Stimulated activated CD4-positive, alpha-beta T cell treated with anti-CD3 and anti-CD28 coated beads, Interleukin-1b, Interleukin-23, amount 100 ng/mL, for 24 hours (primary cell): ENCODE data around the gene RBM19.
"Not testable (repeated sequence)": the region's sequence is repeated elsewhere in the genome, so short reads cannot be mapped to it uniquely, and the experiment has no call there.

Experiments
- DNase-seq, 4 experiments: peaks; one replicate each; pipeline ENCODE4 v3.0.0-alpha.2; 2020; ENCODE audit warnings: low read depth in 4 of 4, low spot score in 1 of 4

Gene RBM19, protein sequence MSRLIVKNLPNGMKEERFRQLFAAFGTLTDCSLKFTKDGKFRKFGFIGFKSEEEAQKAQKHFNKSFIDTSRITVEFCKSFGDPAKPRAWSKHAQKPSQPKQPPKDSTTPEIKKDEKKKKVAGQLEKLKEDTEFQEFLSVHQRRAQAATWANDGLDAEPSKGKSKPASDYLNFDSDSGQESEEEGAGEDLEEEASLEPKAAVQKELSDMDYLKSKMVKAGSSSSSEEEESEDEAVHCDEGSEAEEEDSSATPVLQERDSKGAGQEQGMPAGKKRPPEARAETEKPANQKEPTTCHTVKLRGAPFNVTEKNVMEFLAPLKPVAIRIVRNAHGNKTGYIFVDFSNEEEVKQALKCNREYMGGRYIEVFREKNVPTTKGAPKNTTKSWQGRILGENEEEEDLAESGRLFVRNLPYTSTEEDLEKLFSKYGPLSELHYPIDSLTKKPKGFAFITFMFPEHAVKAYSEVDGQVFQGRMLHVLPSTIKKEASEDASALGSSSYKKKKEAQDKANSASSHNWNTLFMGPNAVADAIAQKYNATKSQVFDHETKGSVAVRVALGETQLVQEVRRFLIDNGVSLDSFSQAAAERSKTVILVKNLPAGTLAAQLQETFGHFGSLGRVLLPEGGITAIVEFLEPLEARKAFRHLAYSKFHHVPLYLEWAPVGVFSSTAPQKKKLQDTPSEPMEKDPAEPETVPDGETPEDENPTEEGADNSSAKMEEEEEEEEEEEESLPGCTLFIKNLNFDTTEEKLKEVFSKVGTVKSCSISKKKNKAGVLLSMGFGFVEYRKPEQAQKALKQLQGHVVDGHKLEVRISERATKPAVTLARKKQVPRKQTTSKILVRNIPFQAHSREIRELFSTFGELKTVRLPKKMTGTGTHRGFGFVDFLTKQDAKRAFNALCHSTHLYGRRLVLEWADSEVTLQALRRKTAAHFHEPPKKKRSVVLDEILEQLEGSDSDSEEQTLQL

DNA sequence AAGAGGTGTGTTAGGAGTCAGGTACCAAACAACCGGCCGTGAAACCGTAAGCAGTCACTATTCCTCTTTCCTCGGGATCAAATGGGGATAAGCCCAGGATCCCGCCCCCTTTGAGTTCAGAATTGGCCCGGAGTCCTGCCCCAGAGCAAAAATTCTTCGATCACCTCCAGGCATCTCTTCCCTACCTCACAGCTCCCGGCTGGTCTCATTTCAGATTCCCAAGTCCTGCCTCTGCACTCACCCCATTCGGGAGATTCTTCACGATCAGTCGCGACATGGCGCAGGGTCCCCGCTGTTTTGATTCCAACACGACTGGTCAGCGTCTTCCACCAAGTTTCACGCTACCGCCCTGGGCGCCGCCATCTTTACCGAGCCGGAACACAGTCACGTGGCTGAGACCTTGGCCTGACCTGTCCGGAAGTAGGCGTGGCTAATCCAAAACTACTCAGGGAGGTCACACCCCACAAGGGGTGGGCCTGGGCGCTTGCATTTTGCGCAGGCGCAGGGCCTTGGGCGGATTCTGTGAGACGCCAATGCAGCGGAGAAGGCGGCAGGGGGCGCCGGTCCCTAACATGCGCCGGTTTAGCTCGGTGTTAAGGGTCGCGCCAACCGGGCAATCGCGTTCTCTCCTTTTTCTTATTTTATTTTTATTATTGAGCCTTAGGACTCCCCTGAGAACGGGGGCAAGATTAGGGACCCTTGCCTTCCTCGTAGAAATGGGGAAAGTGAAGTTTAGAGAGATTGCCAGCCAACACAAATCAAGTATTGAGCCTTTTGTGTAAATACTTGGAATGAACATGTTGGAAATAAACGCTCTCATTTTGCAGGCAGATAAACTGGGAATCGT, at the start of gene RBM19:
Gene RBM19, minus strand, starts transcription at position 375 of the 847 bp plus-strand sequence. Its CDS starts 98 bp downstream, at position 277.
- peak; percentile 91 to 97 (median 95) for DNase-seq

GRCh38 chr12:114015851-114016250, 49.7 kb upstream of the RBM19 start:
- no peak for DNase-seq

- no peak for DNase-seq
Measured at GRCh38 chr12:114013575-114014345, 47.6 kb upstream of the RBM19 start.

DNA sequence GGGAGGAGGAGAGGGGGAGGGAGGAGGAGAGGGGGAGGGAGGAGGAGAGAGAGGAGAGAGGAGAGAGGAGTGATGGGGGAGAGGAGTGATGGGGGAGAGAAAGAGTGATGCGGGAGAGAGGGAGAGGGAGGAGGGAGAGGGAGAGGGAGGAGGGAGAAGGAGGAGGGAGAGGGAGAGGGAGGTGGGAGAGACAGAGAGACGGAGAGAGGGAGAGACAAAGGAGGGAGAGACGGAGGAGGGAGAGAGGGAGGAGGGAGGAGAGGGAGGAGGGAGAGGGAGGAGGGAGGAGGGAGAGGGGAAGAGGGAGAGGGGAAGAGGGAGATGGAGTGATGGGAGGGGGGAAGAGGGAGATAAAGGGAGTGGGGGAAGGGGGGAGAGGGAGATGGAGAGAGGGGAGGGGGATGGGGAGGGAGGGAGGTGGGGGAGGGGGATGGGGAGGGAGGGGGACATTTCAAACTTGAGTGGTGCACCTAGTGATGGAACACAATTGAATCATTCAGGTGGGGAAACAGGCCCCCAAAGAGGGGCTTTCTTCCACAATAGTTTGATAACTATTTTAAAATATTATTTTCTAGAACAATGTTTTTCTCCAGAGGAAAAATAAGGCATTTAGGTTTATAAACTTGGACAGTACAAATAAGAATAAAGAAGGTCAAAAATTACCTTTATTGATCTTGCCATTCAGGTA, 46.8 kb upstream of the RBM19 start:
- no peak for DNase-seq

- DNase-seq: no peak
Measured at GRCh38 chr12:114011711-114012110, 45.6 kb upstream of the RBM19 start.

DNA sequence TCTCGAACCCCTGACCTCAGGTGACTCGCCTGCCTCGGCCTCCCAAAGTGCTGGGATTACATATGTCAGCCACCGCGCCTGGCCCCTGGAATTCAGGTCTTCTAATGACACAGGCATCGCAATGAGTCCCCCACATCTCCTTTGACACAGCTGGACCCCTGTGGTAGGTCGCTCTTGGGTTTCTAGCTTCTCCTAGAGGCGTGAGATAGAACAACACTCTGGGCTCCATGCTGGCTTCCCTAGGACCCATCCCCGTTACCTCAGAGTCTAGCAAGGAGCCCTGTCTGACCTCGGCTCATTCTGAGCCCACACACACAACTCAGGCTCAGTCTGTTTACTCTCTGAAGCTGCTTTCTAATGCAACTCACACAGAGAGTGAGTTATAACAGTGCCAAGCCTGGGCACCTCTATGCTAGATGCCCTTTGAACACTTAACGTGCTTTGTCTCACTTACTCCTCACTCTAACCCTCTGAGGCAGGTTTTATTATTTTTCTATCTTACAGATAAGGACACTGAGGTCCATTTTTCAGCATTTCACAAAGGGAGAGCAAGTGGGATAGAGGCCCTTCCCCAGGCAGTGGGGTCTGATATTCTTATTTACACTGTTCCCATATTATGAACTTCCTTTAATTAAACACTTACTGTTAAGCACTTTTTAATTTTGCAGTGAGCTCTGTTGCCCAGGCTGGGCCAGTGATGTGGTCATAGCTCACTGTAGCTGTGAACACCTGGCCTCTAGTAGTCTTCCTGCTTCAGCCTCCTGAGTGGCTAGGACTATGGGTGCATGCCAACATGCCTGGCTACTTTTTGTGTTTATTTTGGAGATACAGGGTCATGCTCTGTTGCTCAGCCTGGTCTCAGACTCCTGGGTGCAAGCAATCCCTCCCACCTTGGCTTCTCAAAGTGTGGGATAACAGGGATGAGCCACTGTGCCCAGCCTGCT, 40.6 kb upstream of the RBM19 start:
- DNase-seq: no peak

DNA sequence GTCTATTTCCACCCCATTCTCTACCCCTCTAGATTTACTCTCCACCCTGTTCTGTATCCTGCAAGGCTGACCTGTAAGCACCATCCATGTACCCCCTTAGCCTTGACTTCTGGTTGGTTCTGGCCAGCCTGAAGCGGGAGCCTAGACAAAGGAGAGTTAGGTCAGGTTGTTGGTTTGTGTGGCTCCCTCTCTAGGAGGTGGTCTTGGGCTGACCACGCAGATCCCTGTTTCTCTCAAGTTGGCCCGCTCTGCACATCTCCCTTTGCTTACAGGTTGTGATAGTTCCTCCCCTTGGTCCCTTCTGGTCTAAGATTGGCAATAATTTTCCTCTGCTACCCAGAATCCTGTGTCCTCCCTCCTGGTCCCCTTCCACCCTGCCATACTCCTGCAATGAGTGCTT, 38.3 kb upstream of the RBM19 start:
- DNase-seq: no peak

DNA sequence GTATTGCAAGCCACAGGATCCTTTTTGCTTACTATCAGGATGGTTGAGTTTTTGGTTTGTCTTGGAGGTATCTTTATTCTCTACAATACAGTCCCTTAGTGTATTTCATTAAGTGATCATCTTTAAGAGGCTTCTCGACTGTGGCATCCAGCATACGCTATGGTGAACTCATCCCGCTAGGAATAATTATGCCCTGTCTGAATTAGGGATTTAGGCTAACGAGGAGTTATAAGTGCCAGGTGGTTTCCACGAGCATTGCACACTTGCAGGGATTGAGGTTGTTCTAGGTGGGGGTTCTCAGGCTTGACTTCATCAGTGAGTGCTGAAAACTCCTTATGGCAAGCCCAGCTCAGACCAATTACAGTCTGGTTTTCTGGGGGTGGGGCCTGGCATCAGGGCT, 37.2 kb upstream of the RBM19 start:
- no peak for DNase-seq

- DNase-seq: no peak
Measured at GRCh38 chr12:114001511-114002340, 35.6 kb upstream of the RBM19 start.

DNA sequence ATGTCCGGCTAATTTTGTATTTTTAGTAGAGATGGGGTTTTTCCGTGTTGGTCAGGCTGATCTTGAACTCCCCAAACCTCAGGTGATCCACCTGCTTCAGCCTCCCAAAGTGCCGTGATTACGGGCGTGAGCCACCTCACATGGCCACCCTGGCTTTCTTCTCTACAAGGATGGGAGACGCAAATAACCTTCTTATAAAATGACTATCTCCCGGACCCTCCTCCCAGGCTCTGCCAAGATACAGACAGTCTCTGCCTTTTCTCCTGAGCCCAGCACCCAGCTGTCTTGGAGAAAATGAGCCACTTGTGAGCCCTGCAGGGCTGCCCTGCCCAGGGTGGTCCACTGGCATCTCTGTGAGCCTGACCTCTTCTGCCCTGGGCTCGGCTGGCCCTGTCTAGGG, 34.7 kb upstream of the RBM19 start:
- DNase-seq: no peak

- DNase-seq: not testable (repeated sequence)
Measured at GRCh38 chr12:114000261-114000660, 34.1 kb upstream of the RBM19 start.

GRCh38 chr12:113997365-113997764, 31.2 kb upstream of the RBM19 start:
- DNase-seq: no peak

GRCh38 chr12:113996026-113996425, 29.9 kb upstream of the RBM19 start:
- no peak for DNase-seq

DNA sequence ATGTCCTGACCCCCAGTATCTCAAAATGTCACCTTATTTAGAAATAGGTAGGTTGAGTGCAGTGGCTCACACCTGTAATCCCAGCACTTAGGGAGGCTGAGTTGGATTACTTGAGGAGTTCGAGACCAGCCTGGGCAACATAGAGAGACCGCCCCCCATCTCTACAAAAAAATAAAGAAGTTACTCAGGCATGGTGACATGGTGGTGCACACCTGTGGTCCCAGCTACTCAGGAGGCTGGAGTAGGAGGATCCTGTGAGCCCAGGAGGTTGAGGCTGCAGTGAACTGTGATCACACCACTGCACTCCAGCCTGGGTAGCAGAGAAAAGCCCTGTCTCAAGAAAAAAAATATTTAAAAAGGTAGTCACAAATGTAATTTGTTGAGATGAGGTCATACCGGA, 27.9 kb upstream of the RBM19 start:
- DNase-seq: no peak

GRCh38 chr12:113992751-113993150, 26.6 kb upstream of the RBM19 start:
- not testable (repeated sequence) for DNase-seq

DNA sequence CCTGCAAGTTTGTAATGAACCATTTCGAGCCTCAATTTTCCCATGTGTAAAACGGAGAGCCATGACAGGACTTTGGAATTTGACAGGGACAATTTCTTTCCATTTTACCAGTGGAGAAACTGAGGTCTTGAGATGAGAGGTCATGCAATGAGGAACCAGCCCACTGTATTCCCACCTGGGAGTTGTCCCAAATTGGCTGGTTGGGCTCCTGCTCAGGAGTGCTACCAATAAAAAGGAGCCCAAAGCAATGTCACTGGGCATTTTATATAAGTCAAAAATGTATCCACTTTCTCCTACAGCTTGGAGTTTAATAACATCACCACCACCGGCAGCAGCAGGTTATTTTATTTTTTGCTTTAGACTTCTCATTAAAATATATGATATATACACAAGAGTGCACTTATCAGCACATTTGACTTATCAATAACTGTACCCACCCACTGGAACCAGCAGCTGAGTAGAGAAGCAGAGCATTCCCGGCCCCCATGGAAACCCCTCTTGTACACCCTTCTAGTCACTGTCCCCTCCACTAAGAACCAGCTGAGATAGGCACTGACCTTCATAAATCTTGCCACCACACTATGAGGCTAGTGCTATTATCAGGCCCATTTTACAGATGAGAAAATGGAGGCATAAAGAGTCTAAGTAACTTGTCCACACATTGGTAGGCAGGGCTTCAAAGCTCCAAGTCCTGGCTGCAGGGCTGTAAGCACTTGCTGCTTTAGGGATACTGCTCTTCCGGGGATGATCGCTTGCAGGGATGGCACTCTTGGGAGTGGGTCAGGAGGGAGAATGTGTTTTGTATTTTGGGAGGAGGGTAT, 25.3 kb upstream of the RBM19 start:
- no peak for DNase-seq
